ENCODE results near the gene ILK.

Gene ILK

GRCh38 chr11:6606471-6607189 is 3.1 kb downstream of the ILK start:
- peak in 1 of 2 donors; percentile 37 for DNase-seq (ENCODE audit: low read depth in 2 of 2)

GRCh38 chr11:6607190-6607795 is 3.7 kb downstream of the ILK start:
- DNase-seq (ENCODE audit: low read depth in 2 of 2), result no peak

- no peak for DNase-seq (ENCODE audit: low read depth in 2 of 2)
These were observed 4.4 kb downstream of the ILK start for GRCh38 chr11:6608011-6608410.

DNA sequence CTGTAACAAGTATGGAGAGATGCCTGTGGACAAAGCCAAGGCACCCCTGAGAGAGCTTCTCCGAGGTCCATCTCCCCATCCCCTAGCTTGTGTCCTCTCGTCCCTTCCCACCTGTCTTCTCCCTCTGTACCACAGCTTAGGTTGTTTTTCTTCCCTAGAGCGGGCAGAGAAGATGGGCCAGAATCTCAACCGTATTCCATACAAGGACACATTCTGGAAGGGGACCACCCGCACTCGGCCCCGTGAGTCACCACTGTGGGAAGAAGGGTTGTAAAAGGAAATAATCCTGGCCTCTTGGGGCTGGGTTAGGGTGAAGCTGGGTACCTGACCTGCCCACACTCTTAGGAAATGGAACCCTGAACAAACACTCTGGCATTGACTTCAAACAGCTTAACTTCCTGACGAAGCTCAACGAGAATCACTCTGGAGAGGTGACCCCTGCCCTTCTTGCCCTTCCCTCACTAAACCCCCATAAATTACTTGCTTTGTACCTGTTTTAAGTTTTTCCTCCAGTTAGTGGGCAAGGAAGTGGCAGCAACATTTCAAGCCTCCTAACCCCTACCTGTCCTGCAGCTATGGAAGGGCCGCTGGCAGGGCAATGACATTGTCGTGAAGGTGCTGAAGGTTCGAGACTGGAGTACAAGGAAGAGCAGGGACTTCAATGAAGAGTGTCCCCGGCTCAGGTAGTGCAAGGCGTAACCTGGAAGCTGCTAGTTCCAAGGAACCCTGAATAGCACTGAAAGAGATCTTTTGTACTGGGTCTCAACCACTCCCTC is 5.3 kb downstream of the ILK start:
- no peak for DNase-seq (ENCODE audit: low read depth in 2 of 2)

DNA sequence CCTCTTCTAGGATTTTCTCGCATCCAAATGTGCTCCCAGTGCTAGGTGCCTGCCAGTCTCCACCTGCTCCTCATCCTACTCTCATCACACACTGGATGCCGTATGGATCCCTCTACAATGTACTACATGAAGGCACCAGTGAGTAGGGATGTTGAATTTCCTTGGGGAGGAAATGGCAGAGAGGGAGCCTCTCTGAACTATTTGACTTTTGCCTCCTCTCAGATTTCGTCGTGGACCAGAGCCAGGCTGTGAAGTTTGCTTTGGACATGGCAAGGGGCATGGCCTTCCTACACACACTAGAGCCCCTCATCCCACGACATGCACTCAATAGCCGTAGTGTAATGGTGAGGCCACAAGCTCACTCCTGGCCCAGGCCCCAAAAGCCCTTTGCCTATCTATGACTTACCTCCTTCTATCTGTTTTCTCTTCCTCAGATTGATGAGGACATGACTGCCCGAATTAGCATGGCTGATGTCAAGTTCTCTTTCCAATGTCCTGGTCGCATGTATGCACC is 6.0 kb downstream of the ILK start:
- no peak for DNase-seq (ENCODE audit: low read depth in 2 of 2)

DNA sequence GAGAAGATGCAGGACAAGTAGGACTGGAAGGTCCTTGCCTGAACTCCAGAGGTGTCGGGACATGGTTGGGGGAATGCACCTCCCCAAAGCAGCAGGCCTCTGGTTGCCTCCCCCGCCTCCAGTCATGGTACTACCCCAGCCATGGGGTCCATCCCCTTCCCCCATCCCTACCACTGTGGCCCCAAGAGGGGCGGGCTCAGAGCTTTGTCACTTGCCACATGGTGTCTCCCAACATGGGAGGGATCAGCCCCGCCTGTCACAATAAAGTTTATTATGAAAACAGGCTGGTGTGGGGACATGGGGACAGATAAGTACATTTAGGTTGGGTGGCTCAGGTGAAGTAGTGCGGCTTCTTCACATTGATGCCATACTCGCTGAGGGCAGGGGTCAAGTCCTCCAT is 7.0 kb downstream of the ILK start:
- no peak for DNase-seq (ENCODE audit: low read depth in 2 of 2)

DNA sequence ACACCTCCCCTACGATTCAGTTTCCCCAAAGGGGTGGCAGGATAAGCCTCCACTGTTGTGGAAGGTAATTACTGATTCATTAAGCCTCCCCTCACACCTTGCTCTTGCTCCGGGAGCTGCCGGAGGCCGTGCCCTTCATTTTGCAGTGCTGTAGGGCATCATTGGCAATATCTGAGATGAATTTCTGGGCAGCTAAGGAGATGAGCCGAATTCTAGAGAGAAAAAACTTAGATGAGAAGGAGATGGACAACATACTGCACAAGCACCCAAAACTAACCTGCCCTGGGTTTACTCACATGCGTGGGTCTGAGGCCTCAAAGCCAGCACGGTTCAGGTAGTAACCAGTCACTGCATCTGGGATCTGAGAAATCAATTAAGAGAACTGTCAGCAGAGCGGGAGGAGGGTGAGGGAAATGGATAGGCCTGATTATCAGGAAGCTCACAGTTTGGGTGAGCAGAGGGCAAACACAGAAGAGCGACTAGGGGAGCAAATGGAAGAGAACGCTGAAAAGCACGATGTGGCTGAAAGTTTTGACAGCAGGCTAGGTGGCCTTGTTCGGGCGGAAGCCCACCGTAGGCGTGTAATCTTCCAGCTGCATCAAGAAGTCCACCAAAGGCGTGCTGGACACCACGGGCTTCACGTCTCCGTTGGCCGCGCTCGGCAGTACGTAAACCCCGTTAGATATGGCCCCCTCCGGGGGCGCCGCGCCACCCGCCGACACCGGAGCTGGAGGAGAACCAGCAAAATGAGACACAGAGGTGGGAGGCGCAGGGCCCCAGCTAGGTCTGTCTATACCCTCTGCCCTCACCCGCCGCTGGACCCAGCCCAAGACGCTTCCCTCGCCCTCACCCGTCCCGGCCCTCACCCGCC is 7.8 kb downstream of the ILK start:
- no peak for DNase-seq (ENCODE audit: low read depth in 2 of 2)

DNA sequence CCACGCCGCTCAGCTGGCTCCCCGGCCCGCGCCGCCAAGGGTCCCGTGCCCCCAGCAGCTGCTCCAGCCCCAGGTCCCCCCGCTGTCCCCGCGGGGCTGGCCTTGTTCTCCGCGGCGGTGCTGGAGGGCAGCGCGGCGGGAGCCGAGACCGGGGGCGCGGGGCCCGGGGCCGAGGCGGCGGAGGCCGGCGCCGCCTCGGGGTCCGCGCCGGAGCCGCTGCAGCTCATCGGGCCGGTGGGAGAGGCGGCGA is 8.3 kb downstream of the ILK start:
- no peak for DNase-seq (ENCODE audit: low read depth in 2 of 2)

GRCh38 chr11:6612213-6613041 is 8.9 kb downstream of the ILK start, which contains the start of gene TAF10:
TAF10 (minus strand) TSS chr11:6612216; CDS start chr11:6612189, 27 bp downstream.
- peak; percentile 88 to 95 for DNase-seq (ENCODE audit: low read depth in 2 of 2)

DNA sequence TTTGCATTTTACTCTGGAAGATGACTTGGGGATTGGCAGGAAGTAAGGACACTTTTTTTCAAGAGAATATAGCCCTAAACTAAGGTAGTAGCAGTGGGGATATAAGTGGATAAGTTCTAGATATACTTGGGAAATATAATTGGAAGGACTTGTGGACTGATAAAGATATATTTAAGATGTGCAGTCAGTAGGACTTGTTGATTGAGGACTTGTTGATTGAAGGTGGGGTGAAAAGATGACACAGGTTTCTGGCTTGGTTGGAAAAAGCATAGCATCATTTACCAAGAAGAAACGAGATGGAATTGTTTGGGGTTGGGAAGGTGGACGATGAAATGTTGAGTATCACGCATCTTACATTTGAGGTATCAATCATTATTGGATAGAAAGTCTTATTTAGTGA is 9.9 kb downstream of the ILK start:
- DNase-seq (ENCODE audit: low read depth in 2 of 2), result no peak

GRCh38 chr11:6614446-6614845 is 10.9 kb downstream of the ILK start:
- DNase-seq (ENCODE audit: low read depth in 2 of 2), result no peak

- DNase-seq (ENCODE audit: low read depth in 2 of 2), result no peak
These were observed 11.5 kb downstream of the ILK start for GRCh38 chr11:6615046-6615445.

DNA sequence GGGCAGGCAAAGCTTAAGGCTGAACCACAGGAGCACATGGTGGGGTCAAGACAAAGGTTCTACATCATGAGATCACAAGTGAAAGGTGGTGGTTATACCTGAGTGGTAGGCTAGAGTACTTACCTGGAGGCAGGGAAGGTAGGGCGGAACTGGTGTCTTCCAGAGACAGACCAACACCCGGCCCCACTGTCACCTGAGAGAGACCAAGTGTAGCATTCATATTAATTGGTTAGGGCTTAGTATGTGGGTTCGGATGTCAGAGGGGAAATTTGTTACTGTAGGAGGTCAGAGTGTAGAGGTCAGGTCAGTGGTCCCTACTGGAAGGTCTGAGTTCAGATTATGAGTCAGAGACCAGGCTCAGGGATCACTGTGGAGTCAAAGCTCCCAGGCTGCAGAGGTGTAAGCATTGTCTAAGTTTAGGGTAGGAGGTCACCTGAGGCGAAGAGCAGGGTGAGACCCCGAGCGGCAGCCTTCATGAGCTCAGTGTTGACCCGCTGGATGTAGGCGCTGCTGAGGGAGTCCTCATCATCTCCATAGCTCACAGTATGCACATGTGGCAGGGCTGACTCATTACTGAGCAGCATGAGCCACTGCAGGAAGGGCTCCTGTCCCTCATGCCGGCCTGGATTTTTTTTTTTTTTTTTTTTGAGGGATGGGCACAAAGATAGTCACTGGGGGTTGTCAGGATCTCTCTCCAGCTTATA is 12.5 kb downstream of the ILK start:
- no peak for DNase-seq (ENCODE audit: low read depth in 2 of 2)

GRCh38 chr11:6616596-6617250 is 13.1 kb downstream of the ILK start:
- DNase-seq (ENCODE audit: low read depth in 2 of 2), result no peak

DNA sequence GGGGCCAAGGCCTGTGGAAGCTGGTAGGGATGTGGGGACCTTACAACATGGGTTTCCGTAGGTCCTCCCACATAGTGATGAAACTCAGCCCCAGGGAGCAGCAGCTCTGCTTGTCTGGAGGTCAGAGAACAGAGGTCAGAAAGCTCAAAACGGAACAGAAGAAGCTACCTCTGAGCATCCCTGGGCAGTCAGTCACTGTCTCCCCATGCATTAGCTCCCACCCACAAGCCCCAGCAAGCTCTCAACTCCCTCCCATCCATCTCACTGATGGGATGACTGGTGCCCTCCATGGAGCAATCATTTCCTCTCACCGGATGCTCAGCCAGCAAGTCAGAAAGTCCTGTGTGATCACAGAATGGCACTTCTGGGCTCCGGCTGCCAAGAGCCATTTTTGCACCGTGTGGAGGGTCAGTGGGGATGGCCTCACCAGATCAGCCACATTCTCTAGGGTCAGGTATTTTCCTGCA is 13.8 kb downstream of the ILK start:
- DNase-seq (ENCODE audit: low read depth in 2 of 2), result no peak

DNA sequence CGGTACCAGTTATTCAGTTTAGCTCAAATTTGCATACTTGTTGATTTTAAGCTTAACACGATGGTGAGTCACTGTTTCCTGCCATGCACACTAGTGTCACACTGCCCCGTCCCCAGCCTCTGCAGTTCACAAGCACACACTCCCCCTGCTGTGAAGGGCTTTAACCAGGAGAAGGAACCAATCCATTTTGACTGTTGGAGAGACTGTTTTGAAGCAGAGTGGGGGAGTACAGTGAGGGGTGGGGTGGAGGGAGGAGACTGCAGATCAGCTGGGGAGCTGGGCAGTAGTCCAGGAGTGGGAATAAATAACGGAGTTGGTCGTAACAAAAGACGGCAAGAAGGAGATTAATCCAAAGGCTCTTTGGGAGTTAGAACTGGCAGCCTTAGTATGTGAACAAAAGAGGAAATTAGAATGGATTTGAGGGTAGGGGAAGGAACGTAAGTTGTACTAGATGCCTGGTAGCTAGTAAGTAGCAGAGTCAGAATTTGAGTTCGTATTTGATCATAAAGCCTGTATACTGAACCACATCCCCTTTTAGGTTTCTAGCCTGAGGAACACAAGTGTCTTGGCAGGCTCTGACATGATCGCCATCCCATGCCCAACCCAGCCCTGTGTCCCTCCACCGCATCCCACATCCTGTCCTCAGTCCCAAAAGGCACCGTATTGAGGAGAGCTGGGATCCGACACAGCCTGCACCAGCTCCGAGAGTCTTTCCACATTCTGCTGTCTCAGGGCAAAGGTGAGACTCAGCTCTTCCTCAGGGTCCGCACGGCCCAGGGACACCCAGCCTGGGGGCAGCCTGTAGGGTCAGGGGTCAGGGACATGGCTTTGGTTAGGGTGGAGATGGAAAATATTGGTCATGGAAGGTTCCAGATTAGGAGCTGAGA is 14.8 kb downstream of the ILK start:
- DNase-seq (ENCODE audit: low read depth in 2 of 2), result peak in 1 of 2 donors; percentile 50

GRCh38 chr11:6619004-6619745 is 15.6 kb downstream of the ILK start, which contains the start of gene TPP1:
TPP1 (minus strand) TSS chr11:6619422; CDS start chr11:6619400, 22 bp downstream.
- peak; percentile 76 to 80 for DNase-seq (ENCODE audit: low read depth in 2 of 2)

- no peak for DNase-seq (ENCODE audit: low read depth in 2 of 2)
These were observed 17.1 kb downstream of the ILK start for GRCh38 chr11:6620636-6621035.

Data from activated CD4-positive, alpha-beta T cell treated with anti-CD3 and anti-CD28 coated beads for 24 hours (primary cell).